OCI-LY1 (cell line): ENCODE measurements around the gene PHF24.

Source experiments
- H2AFZ ChIP-seq: fragments of 200-600 bp; sonication (generic), shearing (Covaris generic); 2 replicates; pipeline ENCODE4 v1.6.0; 2014; ENCODE audit warnings: antibody characterized with exemption, mild to moderate bottlenecking, low read length
- H3F3A ChIP-seq: fragments of 200-600 bp; sonication (generic), shearing (Covaris generic); 2 replicates; pipeline ENCODE4 v1.6.0; 2014; ENCODE audit warnings: mild to moderate bottlenecking, antibody characterized with exemption, low read length, moderate library complexity; ENCODE audit not compliant: insufficient read depth
- H3K27ac ChIP-seq: fragments of 200-600 bp; sonication (generic); 2 replicates; pipeline ENCODE4 v1.5.1; 2014; ENCODE audit warnings: low read length, mixed run types, mild to moderate bottlenecking, low read depth; ENCODE audit not compliant: poor library complexity, severe bottlenecking
- H3K27me3 ChIP-seq: fragments of 200-600 bp; sonication (generic); 2 replicates; pipeline ENCODE4 v1.6.0; 2014; ENCODE audit warnings: antibody characterized with exemption, mild to moderate bottlenecking, low read length, moderate library complexity; ENCODE audit not compliant: insufficient read depth
- H3K36me3 ChIP-seq: fragments of 200-600 bp; sonication (generic); 2 replicates; pipeline ENCODE4 v1.6.1; 2014; ENCODE audit warnings: mild to moderate bottlenecking, antibody characterized with exemption, low read length, moderate library complexity, mixed read lengths; ENCODE audit not compliant: insufficient read depth
- H3K4me1 ChIP-seq: fragments of 200-600 bp; sonication (generic); 2 replicates; pipeline ENCODE4 v1.5.1; 2014; ENCODE audit warnings: mild to moderate bottlenecking, low read length, moderate library complexity; ENCODE audit not compliant: insufficient read depth, severe bottlenecking
- H3K4me2 ChIP-seq: fragments of 200-600 bp; sonication (generic), shearing (Covaris generic); 2 replicates; pipeline ENCODE4 v1.6.1; 2014; ENCODE audit warnings: low read length
- H3K4me3 ChIP-seq: fragments of 200-600 bp; sonication (generic); 2 replicates; pipeline ENCODE4 v1.5.1; 2014; ENCODE audit warnings: low read length, low read depth, mild to moderate bottlenecking, mixed read lengths; ENCODE audit not compliant: poor library complexity, severe bottlenecking
- H3K79me2 ChIP-seq: fragments of 200-600 bp; shearing (Covaris generic); 2 replicates; pipeline ENCODE4 v1.6.1; 2016; ENCODE audit warnings: mixed run types, low read length, mixed read lengths; ENCODE audit not compliant: insufficient read depth
- H3K9ac ChIP-seq: fragments of 200-600 bp; sonication (generic), shearing (Covaris generic); 2 replicates; pipeline ENCODE4 v1.6.1; 2014; ENCODE audit warnings: mild to moderate bottlenecking, low read length, mixed read lengths
- H3K9me2 ChIP-seq: fragments of 200-600 bp; sonication (generic), shearing (Covaris generic); 2 replicates; pipeline ENCODE4 v1.6.1; 2014; ENCODE audit warnings: low read depth, mild to moderate bottlenecking, low read length, mixed read lengths
- H3K9me3 ChIP-seq: fragments of 200-600 bp; shearing (Covaris generic); 2 replicates; pipeline ENCODE4 v1.6.1; 2014; ENCODE audit warnings: low read length, mixed read lengths
- H4K20me1 ChIP-seq: fragments of 200-600 bp; sonication (generic), shearing (Covaris generic); 2 replicates; pipeline ENCODE4 v1.6.0; 2016; ENCODE audit warnings: mild to moderate bottlenecking, low read length; ENCODE audit not compliant: insufficient read depth
- CTCF ChIP-seq: fragments of 200-600 bp; sonication (generic), shearing (Covaris generic); IDR thresholded peaks from 2 replicates; pipeline ENCODE4 v1.5.1; 2017; ENCODE audit warnings: mild to moderate bottlenecking, antibody characterized with exemption, low read length, moderate library complexity, mixed read lengths
- EZH2 ChIP-seq: fragments of 200-600 bp; sonication (generic), shearing (Covaris generic); IDR thresholded peaks from 2 replicates; pipeline ENCODE4 v1.8.0; 2017; ENCODE audit warnings: borderline replicate concordance, mixed run types, mild to moderate bottlenecking, antibody characterized with exemption, low read length, moderate library complexity, mixed read lengths

The PHF24 gene

GRCh38 chr9:34976441-34976840, 18.4 kb downstream of the PHF24 start:
- TF ChIP-seq EZH2 (no peak), CTCF (no peak)
- no peak overlapping the region for H3K27ac ChIP-seq
- H3K9ac ChIP-seq: no peak overlapping the region
- H3K9me2 ChIP-seq: no peaks in the 10 kb centered on the region
- no peak overlapping the region for H3K4me3 ChIP-seq
- H2AFZ ChIP-seq: no peak overlapping the region
- H4K20me1 ChIP-seq: no peaks in the 10 kb centered on the region
- H3K27me3 ChIP-seq: peaks cover 4% of the 10 kb centered on the region; the same call in 1 of the 2 replicates
- H3F3A ChIP-seq: no peaks in the 10 kb centered on the region
- no peaks in the 10 kb centered on the region for H3K4me1 ChIP-seq
- H3K79me2 ChIP-seq: no peaks in the 10 kb centered on the region
- H3K4me2 ChIP-seq: no peak overlapping the region
- no peaks in the 10 kb centered on the region for H3K9me3 ChIP-seq
- no peaks in the 10 kb centered on the region for H3K36me3 ChIP-seq

- Histone ChIP-seq H3K4me3 (no peak overlapping the region), H4K20me1 (no peaks in the 10 kb centered on the region), H3K9me3 (no peaks in the 10 kb centered on the region), H3K79me2 (no peaks in the 10 kb centered on the region), H2AFZ (no peak overlapping the region), H3F3A (no peaks in the 10 kb centered on the region), H3K4me2 (no peak overlapping the region), H3K36me3 (no peaks in the 10 kb centered on the region), H3K9me2 (no peaks in the 10 kb centered on the region), H3K27ac (no peak overlapping the region), H3K4me1 (no peaks in the 10 kb centered on the region), H3K9ac (no peak overlapping the region), H3K27me3 (peaks cover 4% of the 10 kb centered on the region; the same call in 1 of the 2 replicates)
- no peak for TF ChIP-seq EZH2
- TF ChIP-seq CTCF: no peak
Measured at GRCh38 chr9:34976992-34977391, 18.9 kb downstream of the PHF24 start.

- Histone ChIP-seq H4K20me1 (no peaks in the 10 kb centered on the region), H3K27ac (no peak overlapping the region), H3F3A (no peaks in the 10 kb centered on the region), H3K79me2 (no peaks in the 10 kb centered on the region), H3K4me2 (no peak overlapping the region), H3K36me3 (no peaks in the 10 kb centered on the region), H3K9me2 (no peaks in the 10 kb centered on the region), H3K27me3 (peaks cover 4% of the 10 kb centered on the region; the same call in 1 of the 2 replicates), H2AFZ (no peak overlapping the region), H3K9me3 (no peaks in the 10 kb centered on the region), H3K4me3 (no peak overlapping the region), H3K4me1 (no peaks in the 10 kb centered on the region), H3K9ac (no peak overlapping the region)
- TF ChIP-seq CTCF (no peak), EZH2 (no peak)
Measured at GRCh38 chr9:34980181-34980761, 22.2 kb downstream of the PHF24 start.
